ENCODE results near the gene RALBP1. TPM values are rescaled to one million over a fixed set of nuclear protein-coding genes. Genes with fewer than 3 reads are reported as not detected.

RALBP1 gene
- total and polyA plus RNA-seq, 4 donors = 15.6 to 34.8 (median 21.0) TPM

GRCh38 chr18:9549405-9549804 is 74.1 kb downstream of the RALBP1 start:
- no peaks in the 10 kb centered on the region for H3K27me3 ChIP-seq (ENCODE audit: control insufficient read depth in 4 of 4, insufficient read depth in 4 of 4, low read length in 3 of 4)
- H3K9ac ChIP-seq (ENCODE audit: low read depth in 1 of 2, low read length in 2 of 2) = no peak overlapping the region
- no peak overlapping the region for H3K27ac ChIP-seq (ENCODE audit: low read depth in 1 of 2, low read length in 2 of 2)
- H3K9me3 ChIP-seq (ENCODE audit: control insufficient read depth in 4 of 4, low read length in 3 of 4) = no peaks in the 10 kb centered on the region
- TF ChIP-seq HNF4A (conservative IDR thresholded peaks at IDR 0.05) = no peak
- peak; percentile 26 to 38 for TF ChIP-seq RAD21 (IDR thresholded peaks at IDR 0.05)
- WGBS = 91% methylated on average over 7 of the region's 7 CpGs
- DNase-seq (ENCODE audit: low spot score) = no peak
- peaks cover 5 to 51% (median 37%) of the 10 kb centered on the region in 4 donors for H3K36me3 ChIP-seq (ENCODE audit: control insufficient read depth in 4 of 4, insufficient read depth in 3 of 4, low read depth in 1 of 4, low read length in 3 of 4)
- H3K4me3 ChIP-seq (ENCODE audit: low read depth in 1 of 3, low read length in 3 of 3) = no peak overlapping the region
- H3K4me1 ChIP-seq (ENCODE audit: control insufficient read depth in 4 of 4, insufficient read depth in 4 of 4, low read length in 3 of 4) = peaks cover 0 to 4% (median 0%) of the 10 kb centered on the region in 4 donors

GRCh38 chr18:9550429-9550828 is 75.1 kb downstream of the RALBP1 start:
- Histone ChIP-seq H3K9ac (ENCODE audit: low read depth in 1 of 2, low read length in 2 of 2) (no peak overlapping the region), H3K27ac (ENCODE audit: low read depth in 1 of 2, low read length in 2 of 2) (no peak overlapping the region), H3K4me3 (ENCODE audit: low read depth in 1 of 3, low read length in 3 of 3) (no peak overlapping the region), H3K9me3 (ENCODE audit: control insufficient read depth in 4 of 4, low read length in 3 of 4) (no peaks in the 10 kb centered on the region), H3K4me1 (ENCODE audit: control insufficient read depth in 4 of 4, insufficient read depth in 4 of 4, low read length in 3 of 4) (peaks cover 0 to 4% (median 0%) of the 10 kb centered on the region in 4 donors), H3K36me3 (ENCODE audit: control insufficient read depth in 4 of 4, insufficient read depth in 3 of 4, low read depth in 1 of 4, low read length in 3 of 4) (peaks cover 5 to 54% (median 40%) of the 10 kb centered on the region in 4 donors), H3K27me3 (ENCODE audit: control insufficient read depth in 4 of 4, insufficient read depth in 4 of 4, low read length in 3 of 4) (no peaks in the 10 kb centered on the region)
- no peak for DNase-seq (ENCODE audit: low spot score)
- TF ChIP-seq JUND (IDR thresholded peaks at IDR 0.05) = no peak
- no peak for TF ChIP-seq ZBTB33 (IDR thresholded peaks at IDR 0.05)
- TF ChIP-seq TAF1 (conservative IDR thresholded peaks at IDR 0.05) = no peak
- TF ChIP-seq EGR1 (IDR thresholded peaks at IDR 0.05; ENCODE audit: low read depth in 2 of 2) = no peak
- no peak for TF ChIP-seq YY1 (IDR thresholded peaks at IDR 0.05)
- no peak for TF ChIP-seq CTCF (IDR thresholded peaks at IDR 0.05; ENCODE audit: low read depth, low read length, missing input control)
- no peak for TF ChIP-seq ATF3 (IDR thresholded peaks at IDR 0.05)
- no peak for TF ChIP-seq SP1 (IDR thresholded peaks at IDR 0.05)
- TF ChIP-seq FOXA1 (IDR thresholded peaks at IDR 0.05) = no peak
- TF ChIP-seq RAD21 (IDR thresholded peaks at IDR 0.05) = no peak
- no peak for TF ChIP-seq MAX (IDR thresholded peaks at IDR 0.05)
- no peak for TF ChIP-seq RXRA (IDR thresholded peaks at IDR 0.05)
- 97% methylated on average over 4 of the region's 4 CpGs for WGBS

GRCh38 chr18:9552191-9552590 is 76.9 kb downstream of the RALBP1 start:
- DNase-seq (ENCODE audit: low spot score) = no peak
- no peak overlapping the region for H3K9ac ChIP-seq (ENCODE audit: low read depth in 1 of 2, low read length in 2 of 2)
- H3K9me3 ChIP-seq (ENCODE audit: control insufficient read depth in 4 of 4, low read length in 3 of 4) = no peaks in the 10 kb centered on the region
- no peak for TF ChIP-seq NR2F2 (IDR thresholded peaks at IDR 0.05)
- no peak for TF ChIP-seq FOXA2 (IDR thresholded peaks at IDR 0.05)
- TF ChIP-seq CTCF (IDR thresholded peaks at IDR 0.05; ENCODE audit: low read depth, low read length, missing input control) = no peak
- TF ChIP-seq FOXA1 (IDR thresholded peaks at IDR 0.05) = no peak
- TF ChIP-seq RAD21 (IDR thresholded peaks at IDR 0.05) = no peak
- no peak for TF ChIP-seq ZBTB33 (IDR thresholded peaks at IDR 0.05)
- no peak for TF ChIP-seq ATF3 (IDR thresholded peaks at IDR 0.05)
- no peak overlapping the region for H3K27ac ChIP-seq (ENCODE audit: low read depth in 1 of 2, low read length in 2 of 2)
- WGBS = 97% methylated on average over 3 of the region's 3 CpGs
- H3K36me3 ChIP-seq (ENCODE audit: control insufficient read depth in 4 of 4, insufficient read depth in 3 of 4, low read depth in 1 of 4, low read length in 3 of 4) = peaks cover 7 to 45% (median 33%) of the 10 kb centered on the region in 4 donors
- no peaks in the 10 kb centered on the region for H3K27me3 ChIP-seq (ENCODE audit: control insufficient read depth in 4 of 4, insufficient read depth in 4 of 4, low read length in 3 of 4)
- no peak overlapping the region for H3K4me3 ChIP-seq (ENCODE audit: low read depth in 1 of 3, low read length in 3 of 3)
- H3K4me1 ChIP-seq (ENCODE audit: control insufficient read depth in 4 of 4, insufficient read depth in 4 of 4, low read length in 3 of 4) = peaks cover 0 to 6% (median 3%) of the 10 kb centered on the region in 4 donors
